Neural cell (in vitro differentiated cells): ENCODE measurements around the gene BICD1. TPM values are rescaled to one million over a fixed set of nuclear protein-coding genes. Genes with fewer than 3 reads are reported as not detected.

Experiments used
- H2AFZ ChIP-seq: fragments of 200-600, 300-800 bp; sonication (generic), shearing (Covaris generic); 2 replicates; pipeline ENCODE4 v1.6.0; 2014; ENCODE audit warnings: low read depth, mild to moderate bottlenecking, antibody characterized with exemption, low read length, moderate library complexity
- H3F3A ChIP-seq: fragments of 200-600 bp; shearing (Covaris generic); 2 replicates; pipeline ENCODE4 v1.6.1; 2016; ENCODE audit warnings: mild to moderate bottlenecking, moderate library complexity, mixed read lengths, antibody characterized with exemption, low read length; ENCODE audit not compliant: insufficient read depth, poor library complexity, severe bottlenecking
- H3K27ac ChIP-seq: fragments of 200-600, 300-800 bp; sonication (generic), shearing (Covaris generic); 2 replicates; pipeline ENCODE4 v1.5.1; 2014; ENCODE audit warnings: mild to moderate bottlenecking, low read length, moderate library complexity
- H3K27me3 ChIP-seq: fragments of 300-800, 200-600 bp; sonication (generic), shearing (Covaris generic); 2 replicates; pipeline ENCODE4 v1.6.0; 2014; ENCODE audit warnings: mild to moderate bottlenecking, low read depth, low read length, moderate library complexity; ENCODE audit not compliant: insufficient read depth
- H3K36me3 ChIP-seq: fragments of 300-800, 200-600 bp; sonication (generic), shearing (Covaris generic); 2 replicates; pipeline ENCODE4 v1.5.1; 2014; ENCODE audit warnings: mild to moderate bottlenecking, antibody characterized with exemption, low read length, moderate library complexity; ENCODE audit not compliant: insufficient read depth
- H3K4me2 ChIP-seq: fragments of 300-800, 200-600 bp; sonication (generic), shearing (Covaris generic); 2 replicates; pipeline ENCODE4 v1.6.0; 2014; ENCODE audit warnings: mild to moderate bottlenecking, low read length
- H3K4me3 ChIP-seq: fragments of 300-800, 200-600 bp; sonication (generic), shearing (Covaris generic); 2 replicates; pipeline ENCODE4 v1.5.1; 2014; ENCODE audit warnings: mild to moderate bottlenecking, low read length, moderate library complexity
- H3K79me2 ChIP-seq: fragments of 200-600 bp; shearing (Covaris generic); replicated peaks from 2 replicates; pipeline ENCODE4 v1.6.0; 2014; ENCODE audit warnings: mild to moderate bottlenecking, low read length, moderate library complexity; ENCODE audit not compliant: insufficient read depth
- H3K9ac ChIP-seq: fragments of 300-800, 200-600 bp; sonication (generic), shearing (Covaris generic); 2 replicates; pipeline ENCODE4 v1.6.1; 2016; ENCODE audit warnings: mild to moderate bottlenecking, low read length, mixed read lengths
- H3K9me2 ChIP-seq: fragments of 200-600 bp; shearing (Covaris generic); 2 replicates; pipeline ENCODE4 v1.6.1; 2016; ENCODE audit warnings: mild to moderate bottlenecking, low read length, mixed read lengths; ENCODE audit not compliant: insufficient read depth
- H3K9me3 ChIP-seq: fragments of 200-600, 300-800 bp; sonication (generic), shearing (Covaris generic); 2 replicates; pipeline ENCODE4 v1.6.1; 2016; ENCODE audit warnings: mild to moderate bottlenecking, mixed run types, low read length, moderate library complexity, mixed read lengths
- H4K20me1 ChIP-seq: fragments of 200-600 bp; shearing (Covaris generic); 2 replicates; pipeline ENCODE4 v1.6.1; 2016; ENCODE audit warnings: mild to moderate bottlenecking, mixed run types; ENCODE audit not compliant: insufficient read depth
- CTCF ChIP-seq: fragments of 450-650 bp; IDR thresholded peaks from 2 replicates; pipeline ENCODE4 v1.5.1; 2014; ENCODE audit warnings: antibody characterized with exemption, mild to moderate bottlenecking, moderate library complexity; ENCODE audit not compliant: poor library complexity, severe bottlenecking
- EP300 ChIP-seq: fragments of 450-650 bp; conservative IDR thresholded peaks from 2 replicates; pipeline ENCODE4 v1.6.1; 2014; ENCODE audit warnings: antibody characterized with exemption, mild to moderate bottlenecking, moderate library complexity; ENCODE audit not compliant: poor library complexity, severe bottlenecking
- EZH2 ChIP-seq: fragments of 200-600, 300-800 bp; shearing (Covaris generic), sonication (generic); IDR thresholded peaks from 2 replicates; pipeline ENCODE4 v1.6.1; 2014; ENCODE audit warnings: antibody characterized with exemption, low read length, borderline replicate concordance, mild to moderate bottlenecking; ENCODE audit not compliant: insufficient read depth, poor library complexity, severe bottlenecking
- MXI1 ChIP-seq: fragments of 450-650 bp; conservative IDR thresholded peaks from 2 replicates; pipeline ENCODE4 v1.6.1; 2014; ENCODE audit warnings: antibody characterized with exemption, mild to moderate bottlenecking; ENCODE audit not compliant: poor library complexity, severe bottlenecking
- POLR2AphosphoS5 ChIP-seq: IDR thresholded peaks from 2 replicates; pipeline ENCODE4 v1.6.1; 2012
- RAD21 ChIP-seq: fragments of 450-650 bp; conservative IDR thresholded peaks from 2 replicates; pipeline ENCODE4 v1.6.1; 2014; ENCODE audit warnings: antibody characterized with exemption, mild to moderate bottlenecking, moderate library complexity
- REST ChIP-seq: IDR thresholded peaks from 2 replicates; pipeline ENCODE4 v1.6.1; 2012; ENCODE audit warnings: borderline replicate concordance
- SMC3 ChIP-seq: fragments of 450-650 bp; conservative IDR thresholded peaks from 2 replicates; pipeline ENCODE4 v1.6.1; 2014; ENCODE audit warnings: antibody characterized with exemption, mild to moderate bottlenecking, moderate library complexity; ENCODE audit not compliant: poor library complexity
- TAF1 ChIP-seq: IDR thresholded peaks from 2 replicates; pipeline ENCODE4 v1.6.1; 2012; ENCODE audit warnings: low read depth
- polyA plus RNA-seq: library from polyadenylated mRNA; depleted of rRNA; stranded (reverse); fragments of >200 nt; gene quantifications from 2 replicates; pipeline ENCODE4 v1.2.3, GENCODE V29; 2014

Gene BICD1
- polyA plus RNA-seq, 1 donor from 2014 or later, result 41.1 TPM

GRCh38 chr12:32069071-32069470 is 37.6 kb upstream of the BICD1 start:
- Histone ChIP-seq H3K9me3 (no peaks in the 10 kb centered on the region), H4K20me1 (no peaks in the 10 kb centered on the region), H3K27ac (no peak overlapping the region), H3K79me2 (no peaks in the 10 kb centered on the region), H3K4me3 (no peak overlapping the region), H3K4me2 (no peak overlapping the region), H3K27me3 (no peaks in the 10 kb centered on the region), H3K9me2 (no peaks in the 10 kb centered on the region), H3K9ac (no peak overlapping the region), H2AFZ (no peak overlapping the region), H3F3A (no peaks in the 10 kb centered on the region), H3K36me3 (no peaks in the 10 kb centered on the region)
- TF ChIP-seq EZH2, result no peak
- TF ChIP-seq EP300, result no peak
- no peak for TF ChIP-seq TAF1
- TF ChIP-seq RAD21, result no peak
- no peak for TF ChIP-seq POLR2AphosphoS5
- TF ChIP-seq REST, result no peak
- TF ChIP-seq MXI1, result no peak
- no peak for TF ChIP-seq CTCF
- TF ChIP-seq SMC3, result no peak

- Histone ChIP-seq H3K4me3 (no peak overlapping the region), H3K27ac (no peak overlapping the region), H3K9me2 (no peaks in the 10 kb centered on the region), H3F3A (no peaks in the 10 kb centered on the region), H3K9ac (no peak overlapping the region), H3K79me2 (no peaks in the 10 kb centered on the region), H3K9me3 (no peaks in the 10 kb centered on the region), H3K27me3 (no peaks in the 10 kb centered on the region), H2AFZ (no peak overlapping the region), H3K4me2 (no peak overlapping the region), H4K20me1 (no peaks in the 10 kb centered on the region), H3K36me3 (no peaks in the 10 kb centered on the region)
- no peak for TF ChIP-seq CTCF
- no peak for TF ChIP-seq TAF1
- TF ChIP-seq REST, result no peak
- TF ChIP-seq SMC3, result no peak
Observed at GRCh38 chr12:32069731-32070130, 36.9 kb upstream of the BICD1 start.
